GM19351 (cell line): ENCODE results near the gene CHURC1.

Experiments used
- ATAC-seq: cut with Tn5 transposase; IDR thresholded peaks from one replicate; pipeline ENCODE4 v1.9.1; 2021; ENCODE audit warnings: mild to moderate bottlenecking, moderate library complexity; ENCODE audit not compliant: unreplicated experiment

The CHURC1 gene

DNA sequence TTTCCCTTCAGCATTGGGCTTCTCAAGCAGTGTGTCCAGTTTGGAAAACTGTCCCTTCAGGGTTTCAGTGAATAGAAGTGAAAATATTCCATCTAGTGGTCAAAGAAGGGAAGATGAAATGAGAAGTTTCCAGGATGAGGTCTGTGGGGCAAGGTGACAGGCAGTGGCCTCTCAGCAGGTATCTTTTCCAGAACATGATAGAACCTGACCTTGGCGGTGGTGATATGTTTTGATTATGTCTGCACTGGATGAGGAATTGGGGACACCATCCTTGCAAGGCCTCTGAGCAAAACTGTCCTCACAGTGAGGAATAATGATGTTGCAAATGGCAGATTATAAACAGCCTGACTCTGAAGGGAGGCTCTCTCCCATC is 23.6 kb downstream of the CHURC1 start:
- no peak for ATAC-seq

DNA sequence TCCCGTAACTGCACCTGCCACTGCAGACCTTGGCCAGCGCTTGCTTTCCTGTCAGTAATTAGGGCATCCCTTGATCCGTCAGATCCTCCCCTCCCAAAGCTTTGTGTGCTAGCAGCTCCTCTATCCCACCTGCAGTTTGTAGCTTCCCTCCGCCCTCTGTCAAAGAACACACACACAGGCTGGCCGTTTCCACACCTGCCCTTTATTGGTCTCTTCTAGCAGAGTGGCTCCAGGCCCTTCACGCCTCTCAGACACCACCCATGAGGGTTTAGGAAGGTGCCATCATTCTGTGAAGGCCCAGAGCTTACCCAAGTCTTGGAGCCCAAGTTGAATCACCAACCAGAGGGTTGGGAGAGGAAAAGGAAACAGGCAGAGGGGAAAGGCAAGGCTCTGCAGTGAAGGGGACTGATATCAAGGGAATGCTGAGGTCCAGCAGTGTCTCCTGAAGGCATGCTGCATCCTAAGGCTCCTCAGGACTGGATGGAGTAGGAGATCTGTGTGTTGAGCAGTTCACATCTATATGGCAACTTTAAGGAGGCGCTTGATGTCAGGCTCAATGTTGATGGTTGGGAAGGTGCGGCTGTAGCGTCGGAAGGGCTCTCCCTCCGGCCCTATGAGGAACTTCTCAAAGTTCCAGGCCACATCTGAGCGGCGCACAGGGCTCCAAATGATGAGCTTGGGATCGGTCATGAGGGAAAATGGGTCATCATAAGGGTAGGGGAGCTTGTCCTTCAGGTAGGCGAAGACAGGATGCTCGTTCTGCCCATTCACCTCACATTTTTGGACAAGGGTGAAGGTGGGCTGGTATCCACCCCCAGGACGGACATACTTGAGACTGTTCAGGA is 24.9 kb downstream of the CHURC1 start:
- ATAC-seq = no peak

DNA sequence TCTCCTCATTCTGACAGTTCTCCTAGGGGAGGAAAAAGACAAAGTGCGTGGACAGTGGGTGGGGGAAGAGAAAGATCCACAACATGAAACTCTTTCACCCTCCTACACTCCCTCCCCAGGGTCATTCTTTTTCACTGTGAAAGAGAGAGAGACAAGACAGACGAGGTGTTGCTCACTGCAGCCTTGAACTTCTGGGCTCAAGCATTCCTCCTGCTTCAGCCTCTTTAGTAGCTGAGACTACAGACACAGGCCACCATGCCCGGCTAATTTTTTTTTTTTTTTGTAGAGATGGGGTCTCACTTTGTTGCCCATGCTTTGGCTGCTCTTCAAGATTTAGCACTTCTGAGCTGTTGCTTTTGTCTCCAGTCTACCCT is 25.5 kb downstream of the CHURC1 start:
- no peak for ATAC-seq

DNA sequence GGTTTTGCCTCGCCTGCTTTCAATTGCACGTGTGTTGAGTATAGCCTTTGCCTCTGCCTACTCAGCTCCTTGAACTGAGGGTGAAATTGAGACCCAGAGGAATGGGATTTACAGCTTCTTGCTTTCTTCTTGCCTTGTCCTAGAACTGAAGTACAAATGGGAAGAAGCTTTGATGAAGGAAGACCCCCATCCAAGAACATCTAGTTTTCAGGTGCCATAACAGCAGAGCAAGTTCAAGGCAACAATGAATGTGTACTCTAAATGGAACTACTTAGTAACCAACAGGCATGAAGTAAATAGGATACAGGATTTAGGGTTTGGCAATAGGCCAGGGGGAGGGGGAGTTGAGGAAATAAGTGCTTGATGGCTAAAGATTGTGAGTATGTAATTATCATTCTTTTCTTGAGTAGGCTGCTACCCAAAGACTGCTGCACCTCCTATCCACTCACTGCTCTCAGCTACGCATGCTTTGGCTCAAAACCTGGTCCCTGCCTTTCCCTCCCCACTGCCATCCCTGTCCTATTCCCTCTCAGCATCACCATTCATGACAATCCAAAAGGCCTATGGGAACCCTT is 26.2 kb downstream of the CHURC1 start:
- no peak for ATAC-seq

DNA sequence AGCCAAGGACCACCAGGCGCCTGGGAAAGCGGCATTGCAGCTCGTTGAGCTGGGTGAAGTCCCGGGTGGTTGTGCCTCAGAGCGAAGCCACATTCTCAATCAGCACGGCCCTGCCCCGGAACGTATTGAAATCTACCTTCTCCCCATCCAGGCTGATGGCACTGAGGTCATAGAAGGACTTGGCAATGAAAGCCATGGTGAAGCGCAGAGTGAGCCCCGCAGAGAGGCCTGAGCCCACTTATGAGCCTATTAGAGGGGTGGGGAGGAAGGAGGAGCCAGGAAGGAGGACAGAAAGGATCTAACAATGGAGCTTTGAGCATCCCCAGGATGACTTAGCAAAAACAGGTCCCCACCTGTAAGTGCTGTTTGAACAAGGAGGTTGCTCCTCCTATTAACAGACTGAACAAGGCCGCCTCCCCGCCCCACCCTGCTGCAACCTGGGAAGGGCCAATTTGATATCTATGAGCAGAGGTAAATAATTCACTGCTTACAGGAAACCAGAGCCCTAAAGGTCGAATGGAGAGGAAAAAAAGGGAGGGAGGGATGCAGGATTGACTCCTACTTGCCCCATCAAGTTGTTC is 28.4 kb downstream of the CHURC1 start, which contains the start of gene GPX2:
Gene GPX2, minus strand, starts transcription at position 215 of the 581 bp plus-strand sequence. Its CDS starts 19 bp downstream, at position 196.
- no peak for ATAC-seq

DNA sequence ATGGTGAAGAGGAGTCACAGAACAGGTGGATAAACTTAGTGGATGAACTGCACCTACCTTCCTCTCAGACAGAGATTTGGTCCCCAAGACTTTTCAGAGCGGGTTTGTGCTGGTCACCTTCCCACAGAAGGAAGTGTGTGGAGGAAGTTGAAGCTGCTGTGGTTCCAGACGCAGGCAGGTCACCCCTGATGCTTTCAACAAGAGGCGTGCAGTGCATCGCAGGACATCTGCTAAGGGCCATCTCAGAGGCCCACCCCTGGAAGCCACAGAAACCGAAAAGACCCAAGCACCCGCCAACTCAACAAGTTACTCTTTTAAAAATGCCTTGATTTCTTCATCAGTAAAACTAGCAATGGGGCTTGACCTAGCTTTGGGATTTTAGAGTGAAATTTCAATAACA is 29.3 kb downstream of the CHURC1 start:
- ATAC-seq = no peak

DNA sequence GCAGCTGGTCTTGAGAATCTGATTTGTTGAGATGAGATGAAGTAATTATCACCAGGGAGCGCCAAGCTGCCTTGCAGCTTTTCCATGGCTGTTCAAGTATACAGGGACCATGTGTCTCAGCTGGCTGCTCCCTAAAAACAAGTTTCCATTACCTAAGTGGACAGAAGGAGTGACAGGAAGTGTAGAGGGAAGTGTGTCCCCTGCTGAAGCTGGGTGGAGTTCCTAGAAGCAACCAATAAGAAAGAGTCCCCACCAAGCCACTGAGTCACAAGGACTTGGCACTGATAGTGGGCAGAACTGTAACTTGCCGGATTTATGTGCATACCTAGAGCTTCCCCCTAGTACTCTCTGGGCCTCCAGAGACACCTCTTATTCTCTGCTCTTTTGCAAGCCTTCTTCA is 29.8 kb downstream of the CHURC1 start:
- ATAC-seq = no peak

DNA sequence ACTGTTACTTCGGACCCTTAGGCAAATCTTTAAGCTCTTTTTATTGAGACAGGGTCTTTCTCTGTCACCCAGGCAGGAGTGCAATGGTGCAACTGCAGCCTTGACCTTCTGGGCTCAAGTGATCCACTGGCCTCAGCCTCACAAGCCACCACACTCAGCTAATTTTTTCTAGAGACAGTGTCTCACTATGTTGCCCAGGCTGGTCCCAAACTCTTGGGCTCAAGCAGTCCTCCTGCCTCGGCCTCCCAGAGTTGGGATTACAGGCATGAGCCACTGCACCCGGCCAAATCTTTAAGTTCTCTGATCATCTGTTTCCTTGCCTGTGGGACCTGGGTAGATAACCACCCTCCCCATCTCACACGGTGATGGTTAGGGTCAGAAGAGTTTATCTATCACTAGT is 30.6 kb downstream of the CHURC1 start:
- no peak for ATAC-seq

DNA sequence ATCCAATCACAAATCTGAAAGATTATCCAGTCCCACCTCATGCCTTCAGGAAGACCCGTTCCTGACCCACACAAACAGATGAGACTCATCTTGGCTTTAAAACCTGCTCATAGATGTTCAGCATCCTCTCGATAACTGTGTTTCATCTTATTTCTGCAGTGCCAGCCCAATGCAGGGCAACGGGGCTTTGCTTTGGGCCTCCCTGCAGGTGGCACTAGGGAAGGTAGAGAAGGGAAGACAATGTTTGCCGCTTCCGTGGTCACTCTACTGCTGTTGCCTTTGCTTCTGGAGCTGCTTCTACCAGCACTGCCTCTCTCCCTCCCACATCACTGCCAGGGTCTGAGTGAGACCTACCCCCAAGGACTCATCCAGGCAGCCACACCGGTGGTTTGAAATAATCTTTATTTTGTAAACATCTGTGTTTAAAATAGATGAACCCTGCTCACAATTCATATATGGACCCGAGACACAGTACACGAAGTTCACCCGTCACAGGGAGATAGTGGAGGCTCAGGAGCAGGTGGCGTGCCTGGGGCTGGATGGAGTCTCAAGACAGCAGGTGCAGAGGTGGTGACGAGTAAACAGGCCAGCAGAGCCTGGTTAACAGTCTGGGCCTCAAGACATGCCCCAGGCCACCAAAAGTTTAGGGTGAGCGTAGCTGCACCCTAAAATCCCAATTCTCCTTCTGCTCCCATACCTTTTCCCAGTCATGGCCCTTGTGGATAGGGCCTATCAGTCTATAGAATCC is 31.4 kb downstream of the CHURC1 start:
- ATAC-seq = no peak

DNA sequence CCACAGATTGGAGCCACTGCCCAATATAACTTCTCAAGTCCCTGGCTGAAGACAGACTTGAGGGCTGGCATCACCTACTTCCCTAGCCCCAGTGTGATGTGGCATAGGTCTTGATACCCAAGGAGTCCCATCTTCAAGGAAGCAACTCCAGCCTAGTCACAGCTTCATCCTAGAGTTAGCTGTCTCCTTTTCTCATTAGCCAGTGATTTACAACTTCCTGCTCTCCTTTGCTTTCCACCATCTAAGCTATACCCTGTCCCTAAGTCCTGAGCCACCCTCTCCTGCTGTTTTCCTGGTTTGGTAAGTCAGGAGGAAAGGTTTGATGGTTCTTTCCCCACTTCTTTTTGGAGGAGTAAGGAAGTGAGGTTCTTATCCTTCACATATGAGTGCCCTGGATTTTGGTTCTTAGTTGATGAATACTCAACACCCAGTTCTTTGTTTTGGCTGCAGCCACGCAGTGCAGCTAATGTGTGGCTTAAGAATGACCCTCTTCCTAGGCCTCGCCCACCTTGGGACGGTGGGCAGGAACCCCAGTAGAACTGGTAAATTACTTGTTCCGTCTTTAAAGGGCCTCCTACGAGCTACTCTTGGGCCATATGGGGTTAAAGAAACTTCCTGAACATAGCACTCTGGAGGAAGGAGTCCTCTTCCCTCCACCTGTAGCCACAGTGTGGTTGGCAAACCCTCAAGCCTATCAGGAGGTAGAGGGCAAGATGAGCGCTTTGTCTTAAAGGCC is 32.2 kb downstream of the CHURC1 start:
- ATAC-seq = no peak

DNA sequence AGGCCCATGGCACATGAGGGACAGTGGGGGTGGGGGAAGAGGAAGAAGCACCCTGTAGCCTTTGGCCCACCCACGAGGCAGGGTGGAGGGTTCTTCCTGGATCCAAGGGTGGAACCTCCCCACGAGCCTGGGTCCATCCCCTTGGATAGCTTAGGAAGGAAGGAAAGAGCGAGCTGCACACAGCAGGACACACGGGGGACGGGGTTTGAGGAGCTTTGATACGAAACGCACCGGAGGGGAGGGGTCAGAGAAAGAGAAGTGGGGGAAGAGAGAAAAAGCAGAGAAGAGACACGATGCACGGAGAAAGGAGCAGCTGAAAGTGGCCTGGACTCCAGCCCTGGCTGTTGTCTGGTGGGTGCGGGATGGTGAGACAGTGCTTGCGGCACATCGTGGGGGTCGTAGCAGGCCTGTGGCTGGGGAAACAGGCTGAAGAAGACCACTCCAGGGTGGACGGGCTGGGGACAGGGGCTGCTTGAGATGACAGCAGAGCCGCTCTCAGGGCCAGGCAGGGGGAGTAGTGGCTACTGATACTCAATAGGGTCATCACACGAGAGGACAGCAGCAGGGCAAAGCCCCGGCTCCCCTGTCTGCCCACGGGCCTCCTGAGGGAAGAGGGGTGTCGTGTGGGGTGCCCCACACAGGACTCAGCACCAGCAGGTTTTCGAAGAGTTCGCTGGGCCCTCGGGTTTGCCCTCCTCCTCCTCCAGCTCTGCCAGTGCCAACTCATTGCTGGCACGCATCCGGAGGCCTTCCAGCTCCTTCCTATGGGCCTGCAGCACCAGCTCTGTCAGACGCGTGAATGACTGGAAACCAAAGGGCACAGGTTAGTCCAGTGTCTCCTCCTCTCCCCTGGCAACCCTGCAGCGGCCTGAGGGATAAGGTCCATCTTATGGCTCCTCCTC is 33.7 kb downstream of the CHURC1 start:
- no peak for ATAC-seq

DNA sequence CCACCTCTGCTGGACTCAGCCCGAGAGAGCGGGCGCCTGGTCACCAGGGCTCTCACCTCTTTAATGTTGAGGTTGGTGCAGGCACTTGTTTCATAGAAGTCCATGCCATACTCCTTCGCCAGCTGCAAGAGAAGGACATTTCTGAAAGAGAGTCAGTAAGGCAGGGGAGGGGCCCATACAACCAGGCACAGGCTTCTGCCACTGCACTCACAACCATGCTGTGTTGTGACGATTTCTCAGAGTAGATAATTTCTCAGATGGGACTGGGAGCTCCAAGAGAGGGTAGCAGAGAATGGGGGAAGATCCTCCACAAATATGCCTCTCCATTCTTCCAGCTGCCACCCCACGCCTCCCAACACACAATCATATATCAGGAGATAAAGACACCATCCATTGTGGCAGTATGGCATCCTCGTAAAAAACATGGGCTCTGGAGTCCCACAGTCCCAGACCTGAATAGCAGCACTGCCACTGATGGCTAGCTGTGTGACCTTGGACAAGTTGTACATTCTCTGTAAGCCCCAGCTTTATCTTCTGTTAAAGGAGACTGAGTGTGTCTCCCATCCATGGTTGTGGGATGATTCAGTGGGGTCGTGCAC is 34.5 kb downstream of the CHURC1 start:
- no peak for ATAC-seq

DNA sequence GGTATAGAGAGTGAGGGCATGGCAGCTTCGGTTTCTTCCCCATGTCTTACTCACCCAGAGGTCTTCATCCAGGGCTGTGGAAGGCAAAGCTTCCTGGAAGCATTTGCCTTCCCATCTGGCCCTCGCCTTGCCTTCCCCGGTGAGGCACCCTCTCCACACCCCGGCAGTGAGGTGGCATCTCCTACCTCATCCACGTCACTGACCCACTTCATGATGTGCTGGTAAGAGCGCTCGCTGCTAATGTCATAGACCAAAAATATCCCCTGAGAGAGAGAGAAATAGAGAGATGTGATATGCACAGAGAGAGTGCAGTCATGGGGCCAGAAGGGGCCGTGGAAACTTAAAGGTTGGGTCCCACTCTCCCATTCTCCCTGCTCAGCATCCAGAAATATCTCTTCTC is 36.6 kb downstream of the CHURC1 start:
- no peak for ATAC-seq

DNA sequence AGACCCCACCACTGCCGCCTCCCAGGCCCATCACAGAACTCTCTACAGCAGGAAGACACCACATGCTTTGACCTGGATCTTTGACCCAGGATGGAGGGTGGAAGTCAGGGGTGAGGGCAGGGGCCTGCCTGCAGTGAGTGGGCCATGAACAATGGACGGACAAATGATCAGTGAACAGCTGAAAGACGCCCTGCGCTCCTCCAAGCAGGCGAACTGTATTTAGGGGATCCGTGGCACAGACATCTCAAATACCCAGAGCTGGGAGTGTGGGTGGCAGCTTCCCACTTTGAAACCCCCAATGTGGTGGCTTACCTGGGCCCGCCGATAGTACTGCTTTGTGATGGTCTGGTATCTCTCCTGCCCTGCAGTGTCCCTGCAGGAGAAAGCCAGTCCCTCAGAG is 37.0 kb downstream of the CHURC1 start:
- ATAC-seq = no peak

DNA sequence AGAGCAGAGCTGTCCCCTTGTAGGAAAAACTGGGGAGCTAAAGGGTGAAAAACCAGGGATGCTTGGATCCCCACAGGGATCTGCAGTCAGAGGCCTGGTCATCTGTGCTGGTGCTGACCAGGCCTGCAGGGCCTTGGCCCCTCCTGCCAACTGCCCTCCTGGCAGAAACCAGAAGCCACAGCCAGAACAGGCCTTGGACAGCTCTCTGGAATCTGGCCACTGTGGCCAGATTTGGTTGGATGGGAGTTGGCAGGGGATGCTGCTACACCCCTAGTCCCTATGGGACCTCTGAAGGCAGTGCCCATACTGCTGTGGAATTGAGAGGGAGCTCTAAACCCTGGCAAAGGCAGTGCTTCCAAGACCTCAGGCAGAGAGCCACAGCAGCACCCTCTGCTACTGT is 37.5 kb downstream of the CHURC1 start:
- no peak for ATAC-seq

DNA sequence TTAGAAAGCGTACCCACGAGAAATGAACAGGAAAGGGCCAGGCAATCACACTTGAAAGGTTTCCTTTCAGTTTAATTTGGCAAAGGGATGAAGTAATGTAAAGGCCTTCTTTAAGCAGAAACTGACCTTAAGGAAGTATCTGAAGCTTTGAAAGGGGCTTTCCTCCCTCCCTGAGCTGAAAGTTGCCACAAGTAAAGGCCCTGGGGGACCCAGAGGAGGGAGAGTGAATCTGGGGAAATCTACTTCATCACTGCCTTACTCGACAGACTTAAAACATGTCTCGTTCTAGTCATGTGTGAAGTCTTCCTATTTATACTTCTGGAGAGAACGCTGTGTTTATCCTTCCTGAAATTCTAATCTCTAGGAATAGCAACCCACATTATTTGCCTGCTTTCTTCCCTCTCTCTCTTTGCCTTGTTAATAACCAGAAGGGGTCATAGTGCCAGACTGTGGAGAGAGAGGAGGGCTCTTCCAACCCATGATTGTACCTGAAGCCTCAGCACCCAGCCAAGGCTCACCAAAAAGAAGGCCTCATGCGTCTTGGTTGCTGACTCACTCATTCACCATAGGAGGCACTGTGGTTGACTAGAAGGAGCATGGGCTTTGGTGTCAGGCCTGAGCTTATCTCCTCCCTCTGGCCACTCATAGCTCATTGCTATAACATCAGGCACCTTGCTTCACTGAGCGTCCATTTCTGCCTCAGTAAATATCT is 38.5 kb downstream of the CHURC1 start:
- peak; percentile 89 for ATAC-seq

DNA sequence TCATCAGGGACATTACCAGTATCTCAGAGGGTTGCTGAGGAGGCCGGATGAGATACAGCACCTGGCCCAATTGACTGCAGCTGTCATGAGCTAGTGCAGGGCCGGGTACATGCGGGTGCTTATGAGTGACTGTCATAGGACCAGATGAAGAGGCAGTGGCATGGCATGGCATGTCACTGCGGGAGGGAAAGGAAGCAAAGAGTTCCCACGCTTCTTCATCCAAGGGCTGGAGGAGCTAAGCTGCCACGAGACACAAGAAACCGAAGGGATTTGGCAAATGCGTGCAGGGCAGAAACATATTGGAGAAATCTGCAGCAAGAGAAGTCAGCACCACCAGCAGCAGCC is 39.0 kb downstream of the CHURC1 start:
- ATAC-seq = no peak

DNA sequence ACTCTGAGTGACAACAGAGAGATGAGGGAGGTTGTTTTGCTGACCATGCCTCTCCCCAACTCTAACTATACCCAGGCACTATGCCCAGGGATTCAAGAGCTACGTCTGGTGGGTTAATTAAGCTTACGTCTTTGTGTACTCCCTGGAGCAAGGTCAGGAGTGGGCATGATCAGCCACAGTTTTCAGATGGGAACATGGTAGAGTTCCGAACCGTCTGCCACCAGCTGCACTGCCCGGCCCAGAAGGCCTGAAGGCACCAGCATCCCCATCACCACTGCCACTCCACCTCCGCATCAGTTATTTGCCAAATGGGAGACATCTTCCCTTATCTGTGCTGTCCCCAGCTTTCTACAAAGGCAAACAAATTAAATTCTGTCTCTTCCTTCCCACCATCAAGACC is 39.4 kb downstream of the CHURC1 start:
- no peak for ATAC-seq
